GM18511 (cell line): ENCODE measurements around the gene FAM185A.
"Not testable (repeated sequence)": the region's sequence is repeated elsewhere in the genome, so short reads cannot be mapped to it uniquely, and the experiment has no call there.

ENCODE experiments used
- ATAC-seq: cut with Tn5 transposase; IDR thresholded peaks from one replicate; pipeline ENCODE4 v1.9.1; 2021; ENCODE audit warnings: mild to moderate bottlenecking, moderate library complexity; ENCODE audit not compliant: unreplicated experiment

Gene FAM185A

GRCh38 chr7:102776217-102776616 lies 27.4 kb downstream of the FAM185A start:
- not testable (repeated sequence) for ATAC-seq

GRCh38 chr7:102778663-102779062 lies 29.9 kb downstream of the FAM185A start:
- ATAC-seq = not testable (repeated sequence)

GRCh38 chr7:102780926-102781325 lies 32.1 kb downstream of the FAM185A start:
- ATAC-seq = not testable (repeated sequence)

GRCh38 chr7:102788770-102789169 lies 40.0 kb downstream of the FAM185A start:
- ATAC-seq = not testable (repeated sequence)

GRCh38 chr7:102790364-102791100 lies 41.7 kb downstream of the FAM185A start:
- not testable (repeated sequence) for ATAC-seq

GRCh38 chr7:102791367-102791766 lies 42.6 kb downstream of the FAM185A start:
- ATAC-seq = not testable (repeated sequence)

- not testable (repeated sequence) for ATAC-seq
These were observed 43.0 kb downstream of the FAM185A start for GRCh38 chr7:102791831-102792230.

- not testable (repeated sequence) for ATAC-seq
These were observed 45.8 kb downstream of the FAM185A start for GRCh38 chr7:102794567-102794966.

- not testable (repeated sequence) for ATAC-seq
These were observed 47.3 kb downstream of the FAM185A start for GRCh38 chr7:102795987-102796595.

- ATAC-seq = no peak
These were observed 57.8 kb downstream of the FAM185A start for GRCh38 chr7:102806613-102807012.

GRCh38 chr7:102810916-102811315 lies 62.1 kb downstream of the FAM185A start:
- no peak for ATAC-seq

GRCh38 chr7:102811942-102812678 lies 63.3 kb downstream of the FAM185A start:
- no peak for ATAC-seq

- no peak for ATAC-seq
These were observed 64.6 kb downstream of the FAM185A start for GRCh38 chr7:102813191-102814024.

GRCh38 chr7:102814025-102814471 lies 65.2 kb downstream of the FAM185A start:
- no peak for ATAC-seq

- no peak for ATAC-seq
These were observed 69.1 kb downstream of the FAM185A start for GRCh38 chr7:102817616-102818573.

- ATAC-seq = no peak
These were observed 70.4 kb downstream of the FAM185A start for GRCh38 chr7:102819151-102819550.

GRCh38 chr7:102821994-102822747 lies 73.4 kb downstream of the FAM185A start:
- no peak for ATAC-seq

GRCh38 chr7:102823390-102824119 lies 74.8 kb downstream of the FAM185A start:
- no peak for ATAC-seq
